Trophoblast cell (in vitro differentiated cells and primary cell): ENCODE data around the gene ABL1.

Experiments used
- DNase-seq, 2 donors: peaks; one replicate each; pipeline ENCODE4 v3.0.0-alpha.2; 2016
- H2AFZ ChIP-seq: 2 replicates; pipeline ENCODE4 v1.6.1; 2013; ENCODE audit warnings: low read length, moderate library complexity, mild to moderate bottlenecking; ENCODE audit not compliant: insufficient read depth, poor library complexity
- H2AK5ac ChIP-seq: 2 replicates; pipeline ENCODE4 v1.6.1; 2013; ENCODE audit warnings: mild to moderate bottlenecking, low read length
- H2BK120ac ChIP-seq: 2 replicates; pipeline ENCODE4 v1.6.1; 2013; ENCODE audit warnings: low read length, mild to moderate bottlenecking, moderate library complexity; ENCODE audit not compliant: insufficient read depth, poor library complexity
- H2BK12ac ChIP-seq: 2 replicates; pipeline ENCODE4 v1.6.1; 2013; ENCODE audit warnings: mild to moderate bottlenecking, low read length, moderate library complexity
- H2BK5ac ChIP-seq: 2 replicates; pipeline ENCODE4 v1.6.1; 2013; ENCODE audit warnings: low read length, low read depth, moderate library complexity, mild to moderate bottlenecking; ENCODE audit not compliant: poor library complexity
- H3K14ac ChIP-seq: 2 replicates; pipeline ENCODE4 v1.6.1; 2013; ENCODE audit warnings: mild to moderate bottlenecking, low read length
- H3K18ac ChIP-seq: 2 replicates; pipeline ENCODE4 v1.6.1; 2013; ENCODE audit warnings: mild to moderate bottlenecking, low read length
- H3K23ac ChIP-seq: 2 replicates; pipeline ENCODE4 v1.6.1; 2013; ENCODE audit warnings: low read length
- H3K27ac ChIP-seq: 2 replicates; pipeline ENCODE4 v1.5.1; 2013; ENCODE audit warnings: low read depth, mild to moderate bottlenecking, inconsistent platforms, low read length, moderate library complexity
- H3K27me3 ChIP-seq: 2 replicates; pipeline ENCODE4 v1.6.1; 2013; ENCODE audit warnings: inconsistent platforms, mild to moderate bottlenecking, low read length, moderate library complexity; ENCODE audit not compliant: insufficient read depth
- H3K36me3 ChIP-seq, 2 experiments: 1 replicate in 1 of 2; 2 replicates in 1 of 2; pipeline ENCODE4 v1.6.1; 2013; ENCODE audit warnings: low read length in 2 of 2, mild to moderate bottlenecking in 2 of 2, moderate library complexity in 1 of 2; ENCODE audit not compliant: insufficient read depth in 2 of 2, control insufficient read depth in 1 of 2
- H3K4ac ChIP-seq: 2 replicates; pipeline ENCODE4 v1.6.1; 2013; ENCODE audit warnings: low read depth, mild to moderate bottlenecking, low read length, moderate library complexity
- H3K4me1 ChIP-seq, 2 experiments: 1 replicate in 1 of 2; 2 replicates in 1 of 2; pipeline ENCODE4 v1.6.1; 2013; ENCODE audit warnings: low read length in 2 of 2, mild to moderate bottlenecking in 2 of 2, moderate library complexity in 1 of 2; ENCODE audit not compliant: insufficient read depth in 2 of 2, control insufficient read depth in 1 of 2
- H3K4me2 ChIP-seq: 2 replicates; pipeline ENCODE4 v1.6.1; 2013; ENCODE audit warnings: inconsistent platforms, mild to moderate bottlenecking, low read length, moderate library complexity
- H3K4me3 ChIP-seq: 2 replicates; pipeline ENCODE4 v1.5.1; 2013; ENCODE audit warnings: mild to moderate bottlenecking, low read depth, low read length, inconsistent platforms
- H3K79me1 ChIP-seq: one replicate; pipeline ENCODE4 v1.6.1; 2013; ENCODE audit warnings: low read length
- H3K79me2 ChIP-seq: 2 replicates; pipeline ENCODE4 v1.6.1; 2013; ENCODE audit warnings: low read length, mild to moderate bottlenecking; ENCODE audit not compliant: control insufficient read depth, insufficient read depth, poor library complexity
- H3K9ac ChIP-seq: 2 replicates; pipeline ENCODE4 v1.6.1; 2013; ENCODE audit warnings: mild to moderate bottlenecking, low read length
- H3K9me3 ChIP-seq: 2 replicates; pipeline ENCODE4 v1.6.1; 2013; ENCODE audit warnings: low read depth, mild to moderate bottlenecking, control low read depth, inconsistent platforms, low read length; ENCODE audit not compliant: insufficient read depth
- H4K12ac ChIP-seq: 2 replicates; pipeline ENCODE4 v1.6.1; 2013; ENCODE audit warnings: low read depth, mild to moderate bottlenecking, low read length, moderate library complexity
- H4K8ac ChIP-seq: 2 replicates; pipeline ENCODE4 v1.6.1; 2013; ENCODE audit warnings: low read depth, mild to moderate bottlenecking, low read length, moderate library complexity
- H4K91ac ChIP-seq: one replicate; pipeline ENCODE4 v1.6.1; 2013; ENCODE audit warnings: low read depth, mild to moderate bottlenecking, low read length, moderate library complexity
- WGBS: extraction: QIAGEN DNeasy Blood & Tissue Kit; methylation state at CpG from one replicate; pipeline ENCODE4 v1.1.7; 2013; ENCODE audit warnings: missing lambda C conversion rate; ENCODE audit not compliant: insufficient read length, insufficient coverage; ENCODE audit errors: extremely low coverage; 5-methylcytosine and 5-hydroxymethylcytosine counted together

ABL1 gene

DNA sequence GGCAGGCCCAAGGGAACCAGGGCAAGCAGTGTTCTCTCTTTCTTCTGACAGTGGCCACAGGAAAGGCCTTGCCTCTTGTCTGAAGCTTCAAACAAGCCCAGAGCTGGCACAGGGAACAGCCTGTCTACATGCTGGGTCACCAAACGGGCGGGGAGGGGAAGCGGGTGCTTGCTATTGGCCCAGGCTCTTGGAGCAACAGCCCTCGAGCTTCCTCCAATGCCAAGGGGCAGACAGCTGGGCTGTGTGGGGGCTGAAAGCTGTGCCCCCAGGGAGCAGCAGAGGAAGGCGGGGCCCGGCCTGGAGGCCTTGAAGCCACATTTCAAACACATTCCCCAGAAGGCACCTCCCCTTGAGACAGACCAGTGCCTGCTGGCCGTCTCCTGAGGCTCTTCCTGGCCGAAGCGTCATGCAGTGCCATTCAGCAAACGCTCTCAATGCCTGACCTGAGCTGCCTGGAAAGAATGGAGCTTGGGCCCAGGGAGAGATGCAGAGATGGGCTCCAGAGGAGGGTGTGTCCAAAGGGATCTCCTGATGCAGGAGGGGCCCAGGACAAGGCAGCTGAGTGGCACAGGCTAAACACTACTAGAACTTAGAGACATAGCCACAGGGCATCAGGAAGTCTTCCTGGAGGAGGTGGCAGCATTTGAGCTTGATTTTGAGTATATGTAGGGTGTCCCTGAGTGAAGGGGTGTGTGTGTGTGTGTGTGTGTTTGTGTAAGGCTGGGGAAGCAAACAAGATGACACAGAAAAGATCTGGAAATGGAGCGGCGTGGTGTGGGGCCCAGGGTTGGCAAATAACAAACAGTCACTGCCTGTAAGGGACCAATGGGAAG lies 101.4 kb downstream of the ABL1 start:
- Histone ChIP-seq H2BK120ac (peak overlapping the region; percentile 53), H3K4me2 (no peak overlapping the region), H3K27me3 (peaks cover 32% of the 10 kb centered on the region), H2AFZ (no peak overlapping the region), H3K79me1 (no peaks in the 10 kb centered on the region), H3K14ac (peak overlapping the region; percentile 30), H4K12ac (no peak overlapping the region), H4K91ac (peak overlapping the region; percentile 11), H3K4me3 (no peak overlapping the region), H2AK5ac (peak overlapping the region; percentile 23), H3K23ac (no peak overlapping the region), H2BK12ac (peak overlapping the region; percentile 26), H3K36me3 (no peaks in the 10 kb centered on the region), H2BK5ac (no peak overlapping the region), H3K79me2 (no peaks in the 10 kb centered on the region), H3K27ac (peak overlapping the region; percentile 24), H3K9me3 (no peaks in the 10 kb centered on the region), H3K4me1 (peaks cover 21 to 23% of the 10 kb centered on the region in 2 experiments), H3K9ac (no peak overlapping the region), H3K18ac (peak overlapping the region; percentile 11), H3K4ac (no peak overlapping the region), H4K8ac (no peak overlapping the region)
- peak; percentile 26 to 29 for DNase-seq
- no CpG with 5 or more reads among the region's 12 CpGs for WGBS
